Diencephalon (tissue), 1 donor: ENCODE results near the gene LSM7. TPM values are rescaled to one million over a fixed set of nuclear protein-coding genes. Genes with fewer than 3 reads are reported as not detected.

Experiments used
- total RNA-seq: library from RNA; depleted of rRNA; stranded (reverse); fragments of >200 nt; gene quantifications from one replicate; pipeline ENCODE4 v1.2.3, GENCODE V29; 2014

The LSM7 gene
- total RNA-seq: 84.0 TPM

GRCh38 chr19:2328401-2329148 is at the start of gene LSM7, which contains the start of gene SPPL2B:
Gene LSM7 (minus strand): TSS chr19:2328586. CDS start chr19:2328566, 20 bp downstream.
Gene SPPL2B (plus strand): TSS chr19:2328684. CDS start chr19:2328710, 26 bp downstream.

GRCh38 chr19:2359992-2360685 is 31.8 kb upstream of the LSM7 start, which contains the start of gene TMPRSS9:
Gene TMPRSS9 (plus strand): TSS chr19:2360265. CDS start chr19:2389786, 29,521 bp downstream.

GRCh38 chr19:2308114-2308556 is 20.3 kb downstream of the LSM7 start, which contains the start of gene LINGO3:
Gene LINGO3 (minus strand): TSS chr19:2308154. CDS start chr19:2291776, 16,378 bp downstream.

GRCh38 chr19:2282062-2282861 is 46.1 kb downstream of the LSM7 start, which contains the start of gene PEAK3:
Gene PEAK3 (minus strand): TSS chr19:2282175. CDS start chr19:2280931, 1,244 bp downstream.

Other genes starting within 250 kb of the LSM7 start
- gene MOB3A, start 232.3 kb downstream of the LSM7 start, total RNA-seq: 15.5 TPM
- gene IZUMO4, start 231.7 kb downstream of the LSM7 start, total RNA-seq: 8.5 TPM
- 78.4 TPM for gene AP3D1, start 177.0 kb downstream of the LSM7 start, total RNA-seq
- gene DOT1L, start 164.7 kb downstream of the LSM7 start, total RNA-seq: 7.6 TPM
- gene PLEKHJ1, start 92.3 kb downstream of the LSM7 start, total RNA-seq: 49.8 TPM
- gene SF3A2, start 91.8 kb downstream of the LSM7 start, total RNA-seq: 26.1 TPM
- 1.8 TPM for gene AMH, start 79.3 kb downstream of the LSM7 start, total RNA-seq
- gene JSRP1, start 72.2 kb downstream of the LSM7 start, total RNA-seq: not detected
- not detected for gene PEAK3, start 46.4 kb downstream of the LSM7 start, total RNA-seq
- gene LINGO3, start 20.4 kb downstream of the LSM7 start, total RNA-seq: 5.8 TPM
- gene SPPL2B, start 98 bp upstream of the LSM7 start, total RNA-seq: 29.3 TPM
- gene TMPRSS9, start 31.7 kb upstream of the LSM7 start, total RNA-seq: 0.23 TPM
- gene TIMM13, start 99.0 kb upstream of the LSM7 start, total RNA-seq: 23.1 TPM
- 45.0 TPM for gene LMNB2, start 128.4 kb upstream of the LSM7 start, total RNA-seq
- gene GADD45B, start 147.5 kb upstream of the LSM7 start, total RNA-seq: 5.5 TPM